NOMO-1 (cell line): ENCODE data around the gene FNBP1.
A peak's percentile ranks its signal among the peaks of the same experiment; 100 is the strongest.

Source experiments
- DNase-seq, 2 experiments: peaks; one replicate each; lab custom pipeline; 2025; ENCODE audit not compliant: unreplicated experiment in 2 of 2; lab: John Stamatoyannopoulos, UW

Gene FNBP1

DNA sequence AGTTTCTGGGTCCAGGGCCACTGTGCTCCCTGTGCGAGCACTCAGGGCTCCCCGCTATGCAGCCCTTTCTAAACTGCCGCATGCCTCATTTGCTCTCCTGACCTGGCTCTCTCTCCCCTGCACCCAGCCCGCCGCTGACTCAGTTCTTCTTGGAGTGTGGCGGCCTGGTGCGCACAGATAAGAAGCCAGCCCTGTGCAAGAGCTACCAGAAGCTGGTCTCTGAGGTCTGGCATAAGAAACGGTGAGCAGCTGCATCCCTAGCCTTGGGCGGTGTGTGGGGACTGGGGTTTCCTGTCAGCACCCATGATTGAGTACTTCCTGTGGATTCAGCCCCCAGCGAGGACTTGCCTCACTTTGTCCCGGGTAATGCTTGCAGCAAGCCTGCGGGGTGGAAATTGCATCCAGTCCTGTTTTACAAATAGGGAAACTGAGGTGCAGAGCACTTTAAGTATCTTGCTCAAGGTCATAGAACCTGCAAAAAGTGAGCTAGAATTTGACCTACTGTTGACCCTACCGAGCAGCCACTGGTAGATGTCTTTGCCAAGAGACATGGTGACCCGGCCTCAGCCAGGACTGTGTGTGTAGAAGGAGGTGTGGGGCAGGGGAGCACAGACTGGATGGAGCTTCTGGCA, 179.8 kb downstream of the FNBP1 start:
- DNase-seq, result peak; percentile 71 to 85

DNA sequence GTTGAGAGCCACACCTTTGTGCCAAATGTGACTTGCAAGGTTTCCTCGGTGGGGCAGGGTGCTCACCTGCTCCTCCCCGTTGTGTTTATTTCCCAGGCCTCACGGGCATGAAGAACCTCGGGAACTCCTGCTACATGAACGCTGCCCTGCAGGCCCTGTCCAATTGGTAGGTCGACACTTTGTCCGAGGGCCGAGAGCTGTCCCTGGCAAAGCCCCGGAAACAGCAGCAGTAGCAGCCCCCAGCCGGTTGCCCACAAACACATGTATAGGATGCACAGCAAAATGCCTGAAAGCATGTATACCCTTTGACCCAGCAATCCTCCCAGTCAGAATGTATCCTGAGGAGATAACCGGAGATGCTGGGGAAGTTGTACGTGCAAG, 181.6 kb downstream of the FNBP1 start:
- DNase-seq, result no peak

DNA sequence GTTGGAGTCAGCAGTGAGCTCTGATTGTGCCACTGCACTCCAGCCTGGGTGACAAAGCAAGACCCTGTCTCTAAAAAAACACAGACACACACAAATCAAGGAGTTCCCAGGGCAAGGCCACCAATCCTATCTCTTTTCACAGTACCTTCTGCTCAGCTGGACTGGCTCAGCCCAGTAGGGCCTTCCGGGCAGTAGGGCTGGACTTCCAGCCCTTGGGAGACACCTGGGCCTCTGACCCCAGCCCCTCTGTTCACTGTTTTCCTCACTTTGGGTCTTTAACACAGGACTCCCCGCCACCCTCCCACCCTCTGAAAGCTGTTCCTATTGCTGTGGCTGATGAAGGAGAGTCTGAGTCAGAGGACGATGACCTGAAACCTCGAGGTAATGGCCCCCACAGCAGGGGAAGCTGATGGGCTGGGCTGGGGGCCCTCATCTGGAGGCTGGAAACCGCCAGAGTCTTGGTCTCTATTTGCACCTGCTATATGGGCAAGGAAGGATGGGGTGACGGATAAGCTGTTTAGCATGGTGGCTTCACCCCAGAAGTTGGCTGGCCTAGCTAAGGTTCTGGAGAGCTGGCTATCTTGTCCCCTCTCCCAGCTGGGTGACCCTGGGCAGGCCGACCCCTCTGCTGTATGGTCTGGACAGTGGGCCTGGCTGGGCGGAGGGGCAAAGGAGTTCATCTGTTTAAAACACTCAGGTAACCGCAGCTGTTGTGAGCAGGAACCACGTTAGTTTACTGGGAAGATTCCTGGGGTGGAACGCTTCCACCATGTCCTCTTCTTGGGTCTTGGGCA, 182.1 kb downstream of the FNBP1 start:
- DNase-seq, result no peak

DNA sequence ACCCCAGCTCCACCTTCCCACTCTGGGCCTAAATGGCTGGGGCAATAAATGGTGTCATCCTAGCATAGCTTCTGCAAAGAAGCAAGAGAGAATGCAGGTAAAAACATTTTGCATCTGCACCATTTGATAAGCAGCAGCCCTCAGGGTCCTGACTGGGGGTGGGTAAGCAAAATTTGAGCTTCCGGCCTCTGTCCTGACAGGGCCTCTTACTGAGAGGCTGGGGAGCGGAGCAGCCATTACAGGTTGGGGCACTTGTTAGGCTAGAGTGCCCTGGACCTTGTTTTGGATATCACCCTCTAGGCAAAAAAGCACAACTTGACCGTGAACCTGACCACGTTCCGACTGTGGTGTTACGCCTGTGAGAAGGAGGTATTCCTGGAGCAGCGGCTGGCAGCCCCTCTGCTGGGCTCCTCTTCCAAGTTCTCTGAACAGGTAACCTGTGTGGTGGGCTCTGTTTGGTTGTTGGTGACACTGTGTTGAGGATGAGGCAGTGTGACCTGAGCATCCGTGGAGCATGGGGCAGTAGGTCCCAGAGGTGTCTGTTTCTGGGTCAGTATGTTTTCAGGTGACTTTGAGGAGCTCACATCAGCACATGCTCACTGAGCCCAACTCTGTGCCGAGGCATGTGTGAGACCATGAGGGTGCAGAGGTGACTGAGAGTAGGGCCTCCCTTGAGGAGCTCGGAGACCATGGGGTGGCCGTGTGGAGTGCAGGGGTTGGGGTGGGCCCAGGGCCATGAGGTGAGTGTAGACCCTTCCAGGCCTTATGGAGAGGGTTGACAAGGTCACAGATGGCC, 184.6 kb downstream of the FNBP1 start:
- DNase-seq, result no peak

DNA sequence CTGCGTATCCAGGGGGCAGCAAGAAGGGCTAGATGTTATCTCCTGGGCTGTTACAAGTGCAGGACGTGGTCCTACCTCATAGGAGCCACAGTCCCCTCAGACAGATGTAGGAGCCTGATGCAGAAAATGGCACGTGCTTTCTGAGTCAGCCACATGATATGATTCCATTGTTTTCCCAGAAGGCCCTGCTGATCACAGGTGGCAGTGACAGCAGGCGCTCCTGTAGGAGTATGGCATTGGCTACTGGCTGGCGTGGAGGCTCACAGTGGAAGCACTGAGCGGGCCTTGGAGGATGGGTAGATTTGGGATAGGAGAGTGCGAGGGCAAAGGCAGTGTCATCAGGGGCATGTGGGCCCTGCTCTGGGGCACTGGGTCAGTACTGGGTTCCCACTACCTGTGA, 185.8 kb downstream of the FNBP1 start:
- no peak for DNase-seq

DNA sequence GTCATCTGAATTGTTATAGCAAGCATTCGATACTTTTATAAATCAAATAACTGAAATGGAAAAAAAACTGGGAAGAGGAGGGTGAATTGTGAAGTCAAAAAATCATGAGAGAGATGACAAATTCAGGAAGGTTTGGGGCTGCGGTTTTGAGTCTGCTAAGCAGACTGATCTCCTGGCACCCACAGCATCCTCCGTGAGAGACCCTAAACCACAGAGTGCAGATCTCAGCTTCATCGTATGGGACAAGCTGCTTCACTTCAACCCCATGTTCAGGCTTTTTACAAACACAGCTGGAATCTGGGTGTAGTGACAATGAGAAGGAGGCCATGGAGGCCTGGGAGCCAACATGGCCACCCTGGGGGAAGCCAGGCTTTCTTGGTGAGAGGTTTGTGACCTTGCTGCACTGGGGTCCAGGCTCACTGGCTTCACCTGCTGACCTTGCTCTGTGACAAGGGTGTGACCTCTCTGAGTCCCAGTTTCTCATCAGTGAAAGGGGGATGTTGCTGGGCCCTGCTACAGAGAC, 188.3 kb downstream of the FNBP1 start:
- DNase-seq, result no peak

DNA sequence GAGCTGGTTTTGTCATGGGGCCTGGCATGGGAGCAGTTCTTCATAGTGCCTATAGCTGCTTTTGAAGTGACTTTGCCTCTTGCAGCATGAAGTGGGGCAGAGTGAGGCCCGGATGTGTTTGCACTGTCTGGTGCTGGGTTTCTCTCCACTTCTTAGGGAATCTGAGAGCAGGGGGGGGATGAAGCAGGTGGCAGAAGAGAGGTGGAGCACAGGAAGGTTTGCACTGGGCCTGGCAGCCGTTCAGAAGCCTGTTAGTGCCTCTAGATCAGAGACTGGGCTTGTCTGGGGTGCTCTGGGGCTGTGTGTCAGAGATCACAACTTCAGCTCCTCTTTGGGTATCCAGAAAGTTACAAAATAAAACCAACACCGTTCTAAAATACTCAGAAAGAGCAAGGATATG, 189.4 kb downstream of the FNBP1 start:
- DNase-seq, result no peak

DNA sequence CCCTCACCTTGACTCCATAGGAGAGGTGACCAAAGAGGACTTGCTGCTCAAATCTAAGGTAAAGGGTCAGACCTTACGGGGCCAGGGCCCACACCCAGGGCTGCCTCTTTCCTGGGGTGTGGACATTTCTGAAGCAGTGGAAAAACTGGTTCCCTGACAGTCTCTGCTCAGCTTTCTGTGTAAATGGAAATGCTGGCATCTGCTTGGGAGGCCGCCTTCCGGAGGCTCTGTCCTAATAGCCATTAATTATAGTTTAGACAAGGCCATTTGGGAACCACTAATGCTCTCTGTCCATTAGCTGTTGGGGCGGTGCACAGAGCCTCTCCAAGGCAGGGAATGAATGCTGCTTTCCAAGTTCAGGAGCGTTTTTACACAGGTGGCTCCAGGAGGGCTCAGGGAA, 190.4 kb downstream of the FNBP1 start:
- no peak for DNase-seq

DNA sequence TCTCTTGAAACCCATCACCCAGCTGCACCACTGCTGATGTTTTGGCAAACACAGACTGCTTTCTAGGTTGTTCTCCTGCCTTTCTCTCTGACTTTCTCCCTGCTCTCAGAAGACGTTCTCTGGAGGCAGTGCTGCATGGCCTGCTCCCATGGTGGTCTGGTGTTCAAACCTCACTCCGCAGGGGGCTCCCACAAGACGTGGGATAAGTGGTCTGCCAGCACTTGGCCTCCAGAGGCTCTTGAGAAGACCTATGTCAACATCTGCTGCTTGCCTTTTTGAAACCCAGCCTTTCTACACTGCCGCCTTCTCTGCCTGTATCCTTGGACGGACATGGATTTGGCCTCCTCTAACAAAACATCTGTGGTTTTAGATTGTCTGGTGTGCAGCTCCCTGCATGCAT, 191.2 kb downstream of the FNBP1 start:
- no peak for DNase-seq

DNA sequence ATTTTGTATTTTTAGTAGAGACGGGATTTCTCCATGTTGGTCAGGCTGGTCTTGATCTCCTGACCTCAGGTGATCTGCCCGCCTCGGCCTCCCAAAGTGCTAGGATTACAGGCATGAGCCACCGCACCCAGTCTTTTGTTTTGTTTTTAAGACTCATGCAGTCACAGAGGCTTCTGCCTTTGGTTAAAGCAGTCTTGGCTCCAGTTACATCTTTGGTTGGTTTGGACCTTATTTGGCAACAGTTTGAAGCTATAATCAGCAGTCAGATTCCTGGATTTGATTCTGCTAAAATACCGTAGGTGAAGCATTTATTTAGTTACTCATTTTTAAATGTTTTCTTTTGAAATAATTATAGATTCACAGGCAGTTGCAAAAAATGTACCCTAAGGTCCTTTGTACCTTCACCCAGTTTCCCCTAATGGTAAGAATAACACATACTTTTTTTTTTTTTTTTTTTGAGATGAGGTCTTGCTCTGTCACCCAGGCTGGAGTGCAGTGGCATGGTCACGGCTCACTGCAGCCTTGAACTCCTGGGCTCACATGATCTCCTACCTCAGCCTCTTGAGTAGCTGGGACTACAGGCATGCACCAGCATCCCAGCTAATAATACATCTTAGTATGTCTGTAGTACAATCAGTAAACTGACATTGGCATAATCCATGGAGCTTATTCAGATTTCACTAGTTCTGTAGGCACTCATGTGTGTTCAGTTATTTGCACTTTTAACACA, 192.0 kb downstream of the FNBP1 start:
- no peak for DNase-seq

DNA sequence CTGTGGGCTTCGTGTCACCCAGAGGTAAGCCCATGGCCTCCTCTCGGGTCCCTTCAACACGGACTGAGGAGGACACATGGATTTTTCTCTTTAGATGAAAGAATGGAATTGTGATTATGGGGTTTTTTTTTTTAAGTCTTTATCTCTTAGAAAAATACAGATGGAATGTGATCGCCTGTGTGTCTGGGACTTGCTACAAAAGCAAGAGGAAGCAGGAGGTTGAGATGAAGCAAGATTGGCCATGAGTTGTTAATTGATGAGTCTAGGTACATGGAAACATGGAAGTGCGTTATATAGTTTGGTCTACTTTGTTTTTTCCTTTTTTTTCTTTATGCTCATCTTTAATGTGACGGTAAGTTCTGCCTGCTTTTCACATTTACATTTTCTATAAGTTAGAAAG, 193.1 kb downstream of the FNBP1 start:
- no peak for DNase-seq

DNA sequence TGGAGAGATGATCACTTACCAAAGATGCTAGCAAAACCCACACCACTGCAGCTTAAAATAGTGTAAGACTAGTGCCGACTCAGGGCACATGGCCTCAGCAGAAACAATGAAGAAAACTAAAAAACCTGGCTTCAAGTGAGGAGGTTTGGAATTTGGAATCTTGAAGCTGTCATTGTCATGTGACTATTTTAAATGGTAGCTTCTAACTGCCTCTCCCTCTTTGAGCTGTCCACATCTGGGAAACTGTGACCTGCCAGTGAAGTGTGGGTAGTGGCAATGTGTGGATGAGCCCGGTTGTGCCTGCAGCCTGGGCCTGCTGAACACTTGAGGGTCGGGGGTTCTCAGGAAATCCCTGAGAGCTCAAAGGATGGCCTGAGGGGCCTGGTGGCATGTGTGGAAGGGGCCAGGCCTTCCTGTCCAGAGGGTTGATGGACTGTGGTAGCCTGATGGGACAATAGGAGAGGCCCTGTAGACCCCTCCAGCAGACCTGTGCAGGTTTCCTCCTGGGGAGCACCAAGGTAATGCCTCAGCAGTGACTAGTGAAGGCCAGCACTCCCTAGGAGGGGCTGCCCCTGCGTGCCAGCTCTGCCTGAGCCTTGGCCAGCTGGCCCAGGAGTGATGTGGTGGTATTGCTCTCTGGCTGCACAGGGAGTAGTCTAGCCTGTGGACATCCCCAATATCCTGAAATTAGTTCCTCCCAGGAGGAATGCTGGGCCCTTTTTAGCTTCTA, 194.1 kb downstream of the FNBP1 start:
- no peak for DNase-seq

DNA sequence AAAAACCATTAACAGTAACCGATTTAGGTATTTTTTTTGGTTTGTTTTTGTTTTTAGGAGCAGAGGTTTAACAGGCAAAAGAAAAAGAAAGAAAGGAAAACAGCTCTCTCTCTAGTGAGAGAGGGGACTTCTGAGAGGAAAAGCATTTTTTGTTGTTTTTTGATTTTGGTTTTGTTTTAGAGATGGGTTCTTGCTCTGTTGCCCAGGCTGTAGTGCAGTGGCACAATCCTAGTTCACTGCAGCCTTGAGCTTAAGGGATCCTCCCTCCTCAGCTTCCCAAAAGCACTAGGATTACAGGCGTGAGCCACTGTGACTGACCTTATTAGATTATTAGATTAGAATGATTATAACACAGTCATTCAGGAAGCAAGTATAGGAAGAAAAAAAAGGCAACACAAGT, 197.6 kb downstream of the FNBP1 start:
- no peak for DNase-seq

DNA sequence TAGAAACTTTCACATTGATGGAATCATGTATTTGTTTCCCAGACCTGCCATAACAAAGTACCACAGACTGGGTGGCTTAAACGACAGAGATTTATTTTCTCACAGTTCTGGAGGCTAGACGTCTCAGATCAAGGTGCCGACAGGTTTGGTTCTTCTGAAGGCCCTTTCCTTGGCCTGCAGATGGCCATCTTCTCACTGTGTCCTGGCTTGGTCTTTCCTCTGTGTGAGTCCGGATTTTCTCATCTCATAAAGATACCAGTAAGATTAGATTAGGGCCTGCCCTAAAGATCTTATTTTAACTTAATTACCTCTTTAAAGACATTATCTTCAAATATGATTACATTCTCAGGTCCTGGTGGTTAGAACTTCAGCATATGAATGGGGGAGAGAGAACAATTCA, 201.9 kb downstream of the FNBP1 start:
- DNase-seq, result no peak

DNA sequence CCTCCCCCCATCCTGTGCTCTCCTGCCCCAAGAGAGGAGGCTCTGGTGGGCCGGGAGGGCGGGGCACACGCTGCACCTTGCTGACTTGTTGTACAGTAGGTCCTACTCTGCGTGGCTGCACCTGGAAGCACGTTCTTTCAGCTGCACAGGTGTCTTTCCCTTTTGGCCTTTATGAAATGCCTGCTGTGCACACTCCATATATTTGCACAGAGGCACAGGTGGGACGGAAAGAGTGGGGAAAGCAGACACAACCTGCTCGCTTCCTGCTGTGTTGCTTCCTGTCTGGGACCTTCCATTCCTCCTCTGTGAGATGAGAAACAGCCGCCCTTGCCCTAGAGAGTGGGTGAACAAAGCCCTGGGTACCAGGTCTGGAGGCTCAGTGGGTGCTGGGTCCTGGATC, 203.0 kb downstream of the FNBP1 start:
- no peak for DNase-seq

DNA sequence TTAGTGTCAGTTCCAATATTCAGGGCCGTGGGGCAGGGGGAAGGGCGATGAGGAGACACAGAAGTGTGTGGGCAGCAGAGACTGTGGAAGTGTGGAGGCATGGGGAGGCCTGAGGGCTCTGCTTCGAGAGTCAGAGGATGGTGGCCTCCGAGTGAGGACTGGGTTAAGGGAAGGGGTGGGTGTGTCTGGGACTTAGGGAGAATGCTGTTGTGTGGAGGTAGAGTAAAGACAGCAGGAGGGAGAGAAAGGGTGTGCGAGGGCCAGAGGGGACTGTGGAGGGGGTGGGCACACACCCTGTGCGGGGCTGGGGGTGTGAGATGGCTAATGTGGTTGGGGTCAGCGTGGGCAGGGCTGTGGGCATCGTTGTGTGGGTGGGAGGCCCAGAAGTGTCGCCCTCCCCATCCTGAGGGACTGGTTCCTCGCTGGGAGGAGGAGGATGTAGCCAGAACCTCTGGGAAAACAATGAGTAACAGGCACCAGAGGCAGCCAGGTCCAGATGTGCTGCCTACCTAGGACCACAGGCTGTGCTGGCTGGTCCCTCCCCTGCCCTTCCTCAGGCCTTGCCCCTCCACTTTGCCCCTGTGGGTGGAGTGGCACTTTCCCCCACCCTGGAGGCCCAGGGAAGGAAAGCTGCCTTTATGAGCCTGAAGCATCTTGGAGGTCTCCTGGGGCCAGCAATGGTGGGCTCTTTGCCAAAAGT, 203.5 kb downstream of the FNBP1 start:
- DNase-seq, result no peak

DNA sequence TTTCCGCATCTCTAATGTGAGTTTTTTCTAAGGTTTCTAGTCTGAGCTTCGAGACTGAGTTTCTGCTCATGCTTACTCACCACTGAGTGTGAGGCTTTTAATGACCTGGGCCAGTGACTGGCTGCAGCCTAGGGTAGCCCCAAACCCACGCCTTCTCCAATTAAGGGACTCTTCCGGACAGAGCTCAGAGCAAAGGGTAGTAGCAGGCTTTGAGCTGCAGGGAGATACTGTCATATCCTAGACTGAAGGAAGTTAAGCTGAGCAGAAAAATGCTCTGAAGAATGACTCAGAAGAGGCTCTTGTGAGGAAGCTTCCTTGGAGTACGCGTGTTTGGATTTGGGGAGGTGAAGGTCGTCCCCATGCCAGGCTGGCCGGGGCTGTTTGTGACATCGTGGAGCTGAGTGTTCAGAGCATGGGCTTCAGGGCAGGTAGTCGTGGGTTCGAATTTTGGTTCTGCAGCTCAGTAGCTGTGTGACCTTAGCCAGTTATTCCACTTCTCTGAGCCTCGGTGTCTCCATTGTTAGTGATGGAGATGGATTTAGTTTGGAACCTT, 204.2 kb downstream of the FNBP1 start:
- DNase-seq, result peak; percentile 42 to 61
